Fibroblast of the conjunctiva (primary cell): ENCODE results near the gene POU2F1.

Source experiments
- DNase-seq: peaks from one replicate; pipeline ENCODE4 v3.0.0-alpha.2; 2010; ENCODE audit warnings: low read depth

The POU2F1 gene

DNA sequence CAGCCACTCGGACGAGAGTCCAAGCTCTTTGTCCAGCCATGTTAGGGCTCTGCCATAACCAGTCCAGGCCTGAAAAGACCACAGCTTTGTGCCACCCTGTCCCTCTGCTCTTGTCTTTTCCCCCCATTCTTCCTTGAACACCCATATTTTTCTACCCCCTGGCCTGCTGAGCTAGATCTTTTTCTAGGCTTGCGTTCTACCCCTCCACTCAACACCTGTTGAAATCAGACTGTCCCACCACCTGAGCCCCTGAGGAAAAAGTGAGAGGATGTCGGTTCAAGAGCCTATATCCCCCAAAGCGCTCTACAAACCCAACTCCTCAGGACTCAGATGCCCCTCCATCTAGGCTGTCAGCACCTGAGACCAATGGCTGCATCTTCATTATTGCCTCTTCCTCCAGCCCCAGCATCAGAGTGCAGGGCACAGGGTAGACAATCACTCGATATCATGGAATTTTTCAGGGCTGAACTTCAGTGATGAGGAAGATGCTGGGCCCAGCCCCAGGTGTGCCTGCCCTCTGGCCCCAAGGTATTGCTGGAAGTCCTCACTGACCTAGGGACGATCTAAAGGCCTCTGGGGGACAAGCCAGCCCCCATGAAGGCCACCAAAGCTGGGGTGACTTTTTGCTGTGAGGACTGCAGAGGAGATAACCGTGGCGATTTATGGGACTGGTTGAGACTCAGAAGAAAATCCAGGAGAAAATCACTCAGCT, 222.3 kb downstream of the POU2F1 start:
- no peak for DNase-seq

DNA sequence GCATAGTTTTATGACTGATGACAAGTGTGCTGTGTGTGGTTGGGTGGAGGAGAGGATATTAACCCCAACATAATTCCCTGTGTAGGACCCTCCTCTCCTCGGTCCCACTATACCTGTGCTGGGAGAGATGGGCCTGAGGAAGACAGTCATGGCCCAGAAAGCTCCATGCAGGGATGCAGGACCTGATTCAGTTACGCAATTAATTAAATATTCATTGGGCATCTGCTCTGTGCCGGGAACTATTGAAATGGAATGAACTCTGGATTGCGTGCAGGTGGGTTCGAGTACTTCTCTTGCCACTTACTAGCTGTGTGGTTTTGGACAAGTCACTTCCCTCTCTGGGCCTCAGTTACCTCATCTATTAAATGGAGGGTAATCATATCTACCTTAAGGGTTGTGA, 223.1 kb downstream of the POU2F1 start:
- no peak for DNase-seq

DNA sequence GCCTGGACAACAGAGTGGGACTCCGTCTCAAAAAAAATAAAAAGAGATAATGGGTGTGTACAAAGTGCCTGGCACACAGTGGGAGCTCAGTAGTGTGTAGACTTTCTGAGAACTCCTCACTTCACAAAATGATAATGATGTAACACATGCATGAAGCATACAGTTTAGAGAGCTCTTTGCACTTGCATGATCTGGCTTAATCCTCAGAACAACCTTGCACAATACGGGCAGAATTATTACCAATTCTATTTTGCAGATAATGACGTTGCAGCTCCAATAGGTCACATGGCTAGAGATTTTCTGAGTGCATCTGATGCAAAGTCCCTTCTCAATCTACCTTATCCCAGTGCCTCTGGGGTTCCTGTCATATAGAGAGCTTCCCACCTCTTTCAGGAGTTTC, 226.3 kb downstream of the POU2F1 start:
- DNase-seq = no peak

DNA sequence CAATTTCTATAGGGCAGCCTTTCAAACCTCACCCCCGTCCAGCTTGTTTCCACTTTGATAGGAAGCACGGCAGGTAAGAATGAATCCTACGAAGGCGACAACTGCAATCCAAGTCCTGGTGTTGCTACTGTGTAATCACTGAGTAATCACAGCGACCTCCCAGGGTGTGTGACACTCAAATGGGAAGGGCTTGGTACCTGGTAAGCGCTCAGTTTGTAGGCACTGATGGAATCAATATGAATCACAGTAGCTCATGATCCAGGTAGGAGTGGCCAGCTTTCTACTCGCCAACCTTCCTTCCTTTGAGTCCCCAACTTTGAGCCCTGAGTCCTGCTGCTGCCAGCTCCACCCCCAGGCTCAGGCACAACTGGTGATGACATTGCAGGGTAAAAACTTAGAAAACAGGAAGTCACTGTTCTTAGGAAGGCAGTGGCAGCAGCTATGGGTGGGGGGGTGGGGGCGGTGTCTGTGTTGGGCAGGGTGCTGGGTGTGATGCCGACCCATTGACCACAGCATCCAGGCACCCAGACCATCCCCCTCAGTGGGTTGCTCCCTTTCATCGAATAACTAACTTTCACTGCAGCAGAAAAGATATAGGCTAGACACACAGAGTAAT, 226.9 kb downstream of the POU2F1 start:
- no peak for DNase-seq

DNA sequence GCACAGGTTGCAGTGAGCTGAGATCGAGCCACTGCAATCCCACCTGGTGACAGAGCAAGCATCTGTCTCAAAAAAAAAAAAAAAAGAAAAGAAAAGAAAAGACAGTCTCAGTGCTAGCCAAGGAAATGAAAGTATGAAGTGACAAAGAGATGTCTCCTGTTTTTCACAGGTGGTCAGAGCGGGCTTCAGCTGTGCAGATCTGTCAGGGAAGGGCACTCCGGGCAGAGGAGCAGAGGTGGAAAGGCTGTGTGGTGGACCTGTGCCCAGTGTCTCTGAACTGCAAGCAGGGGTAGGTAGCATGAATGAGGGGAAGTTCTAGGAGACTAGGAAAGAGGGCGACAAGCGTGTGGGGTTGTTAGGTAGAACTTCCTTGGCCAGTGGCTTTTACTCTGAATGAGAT, 230.2 kb downstream of the POU2F1 start:
- DNase-seq = no peak

DNA sequence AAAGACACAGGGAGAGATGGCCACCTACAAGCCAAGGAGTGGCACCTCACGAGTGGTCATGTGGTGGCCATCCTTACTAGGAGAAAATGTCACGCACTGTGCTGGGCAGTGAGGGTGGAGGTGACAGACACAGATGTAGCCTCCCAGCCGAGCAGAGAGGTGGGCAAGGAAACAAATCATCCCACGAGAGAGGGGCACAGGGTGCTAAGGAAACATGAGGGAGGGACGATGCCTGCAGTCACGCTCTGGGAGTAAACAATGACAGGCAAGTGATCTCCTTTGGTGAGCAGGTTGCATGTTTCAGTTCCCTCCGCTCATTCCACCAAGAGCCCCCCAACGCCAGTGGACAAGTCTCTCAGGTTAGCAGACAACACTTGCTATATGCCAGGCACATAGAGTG, 231.8 kb downstream of the POU2F1 start:
- DNase-seq = no peak

DNA sequence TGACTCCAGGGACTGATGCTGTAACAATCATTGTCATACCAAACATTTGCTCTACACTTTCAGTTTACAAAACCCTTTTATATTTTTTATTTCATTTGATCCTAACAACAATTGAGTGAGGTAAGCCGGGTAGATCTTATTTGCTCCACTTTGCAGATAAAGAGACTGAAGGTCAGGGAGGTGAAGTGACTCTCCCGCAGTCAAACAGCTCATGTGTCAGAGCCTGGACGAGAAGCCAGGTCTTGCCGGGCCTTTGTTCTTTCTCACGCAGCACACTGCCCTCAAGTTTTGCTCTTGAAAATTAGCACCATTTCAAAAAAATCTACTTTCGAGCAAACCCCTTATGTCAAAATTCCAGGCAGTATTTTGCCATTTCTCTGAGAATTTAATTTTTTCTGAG, 232.4 kb downstream of the POU2F1 start:
- DNase-seq = no peak

DNA sequence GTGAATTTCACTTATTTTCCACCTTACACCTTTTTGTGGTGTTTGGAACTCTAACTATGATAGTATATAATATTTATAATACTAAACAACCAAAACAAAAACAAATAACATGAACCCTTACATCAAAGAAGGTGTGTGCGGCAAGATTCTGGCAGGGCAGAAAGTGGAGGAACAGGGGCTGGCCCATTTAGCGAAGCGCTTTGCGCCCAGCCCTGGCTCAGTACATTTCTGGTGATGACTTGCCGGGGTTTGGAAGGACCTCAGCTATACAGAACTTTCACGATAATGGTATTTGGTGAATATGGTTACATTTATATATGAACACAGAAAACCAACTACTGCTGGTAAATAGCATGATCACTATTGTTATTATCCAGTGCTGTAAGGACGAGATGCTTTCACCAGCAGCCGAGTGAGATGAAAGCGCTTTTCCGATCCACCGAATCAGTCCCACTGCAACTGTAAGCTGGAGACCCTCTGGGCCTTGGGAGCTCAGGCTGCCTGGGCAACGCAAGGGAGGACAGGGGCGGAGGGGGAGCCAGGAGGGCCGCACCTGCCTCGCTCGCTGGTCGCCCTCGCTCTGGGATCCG, 233.7 kb downstream of the POU2F1 start:
- DNase-seq = no peak

DNA sequence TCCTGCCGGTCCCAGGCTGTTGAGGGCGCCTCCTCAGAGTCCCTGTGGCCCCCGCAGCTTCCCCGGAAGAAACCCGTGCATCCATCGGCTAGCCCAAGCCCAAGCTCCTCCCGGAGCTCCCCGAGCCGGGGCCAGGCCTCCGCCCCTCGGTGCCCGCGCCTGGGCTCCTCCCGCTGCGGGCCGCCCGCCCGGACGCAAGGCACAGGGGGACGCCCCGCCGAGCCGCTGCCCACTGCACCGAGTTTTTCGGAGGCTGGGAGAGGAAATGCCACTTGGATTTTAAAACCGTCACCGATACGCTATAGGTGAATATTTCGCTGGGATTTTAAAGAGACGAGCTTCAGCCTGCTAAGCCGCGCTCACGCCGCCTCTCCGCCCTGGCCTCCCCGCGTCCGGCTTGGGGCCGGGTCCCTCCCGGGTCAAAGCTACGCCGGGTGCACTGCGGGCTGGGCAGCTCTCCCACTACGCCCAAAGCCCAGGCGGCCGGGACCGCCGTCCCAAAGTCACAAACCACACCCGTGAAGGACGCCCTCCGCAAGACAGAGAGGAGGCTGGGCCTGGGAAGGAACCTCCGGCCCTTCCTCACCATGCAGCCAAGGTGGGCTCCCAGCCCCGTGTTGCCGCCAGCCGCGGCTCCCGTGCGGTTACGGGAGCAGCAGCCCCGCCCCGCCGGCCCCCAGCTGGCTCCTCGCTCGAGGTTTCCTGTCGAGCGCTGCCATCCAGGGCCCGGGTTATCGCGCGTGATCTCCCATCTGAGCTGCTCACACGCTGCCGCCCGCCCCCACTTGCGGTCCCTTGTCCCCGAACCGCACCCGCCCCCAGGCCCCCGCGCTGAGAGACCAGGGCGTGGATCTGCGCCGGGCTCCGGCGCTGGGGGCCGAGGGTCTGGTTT, 234.5 kb downstream of the POU2F1 start:
- no peak for DNase-seq

DNA sequence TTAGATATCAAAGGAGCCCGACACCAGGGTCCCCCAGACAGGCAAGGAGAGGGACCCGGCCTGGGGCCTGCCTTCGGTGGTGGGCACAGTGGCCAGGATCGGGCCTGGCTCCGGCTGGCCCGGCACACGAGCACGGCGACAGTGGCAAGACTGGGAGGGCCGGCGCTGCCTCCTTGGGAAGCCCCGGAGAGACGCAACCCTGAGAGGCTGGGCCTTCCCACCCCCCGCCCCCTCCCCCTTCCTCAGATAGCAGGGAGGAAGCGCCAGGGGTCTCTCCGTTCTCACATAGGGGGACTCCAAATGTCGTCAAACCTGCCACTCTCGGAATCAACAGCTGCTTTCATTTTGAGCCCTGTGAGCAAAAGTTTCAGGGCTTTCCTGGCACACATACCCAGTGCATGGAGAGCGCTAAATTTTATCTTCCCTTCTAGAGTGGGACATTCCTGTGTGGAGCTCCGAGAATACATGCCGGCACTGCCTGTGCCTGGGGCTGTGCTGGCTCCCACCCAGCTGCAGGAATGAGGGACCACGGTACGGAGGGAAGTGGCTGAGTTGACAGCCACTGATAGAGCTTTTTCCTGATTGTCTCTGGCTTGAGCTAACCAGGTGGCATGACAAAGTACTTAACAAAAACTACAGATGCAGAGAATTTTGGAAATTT, 235.2 kb downstream of the POU2F1 start:
- no peak for DNase-seq

DNA sequence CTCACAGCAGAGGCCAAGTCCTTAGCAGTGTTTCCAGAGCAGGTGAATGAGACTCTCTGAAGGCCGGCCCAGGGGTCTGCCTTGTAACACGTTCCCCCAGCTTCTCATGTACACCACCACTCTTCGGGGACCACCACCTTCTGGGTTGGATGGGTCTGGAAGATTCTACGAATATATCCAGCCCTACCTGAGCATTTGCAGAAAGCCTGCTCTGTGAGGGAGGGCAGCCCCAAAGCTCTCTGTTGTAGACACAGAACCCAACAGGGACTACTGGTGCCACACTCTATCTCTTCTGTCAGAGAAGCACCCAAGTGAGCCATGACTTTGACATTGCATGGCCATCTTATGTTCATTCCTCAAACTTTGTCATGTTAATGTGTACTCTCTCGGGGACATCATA, 235.8 kb downstream of the POU2F1 start:
- no peak for DNase-seq

DNA sequence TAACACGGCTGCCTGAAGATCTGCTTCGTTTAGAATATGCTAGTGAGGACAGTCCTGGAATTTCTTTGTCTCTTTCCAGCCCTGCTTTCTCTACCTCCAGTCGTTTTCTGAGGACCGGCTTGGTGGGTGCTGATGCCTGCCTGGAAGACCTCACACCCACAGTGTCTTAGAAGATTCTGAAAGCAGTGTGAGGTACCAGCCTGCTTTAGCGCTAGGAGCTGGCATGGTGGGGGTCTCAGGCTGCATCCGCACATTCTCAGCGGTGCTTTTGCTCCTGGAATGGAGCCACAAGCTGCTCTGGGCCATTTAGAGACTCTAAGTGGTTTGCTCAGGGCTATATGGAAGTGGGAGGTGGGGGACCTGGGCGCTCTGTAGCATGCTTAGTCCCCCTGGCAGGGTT, 236.2 kb downstream of the POU2F1 start:
- no peak for DNase-seq

DNA sequence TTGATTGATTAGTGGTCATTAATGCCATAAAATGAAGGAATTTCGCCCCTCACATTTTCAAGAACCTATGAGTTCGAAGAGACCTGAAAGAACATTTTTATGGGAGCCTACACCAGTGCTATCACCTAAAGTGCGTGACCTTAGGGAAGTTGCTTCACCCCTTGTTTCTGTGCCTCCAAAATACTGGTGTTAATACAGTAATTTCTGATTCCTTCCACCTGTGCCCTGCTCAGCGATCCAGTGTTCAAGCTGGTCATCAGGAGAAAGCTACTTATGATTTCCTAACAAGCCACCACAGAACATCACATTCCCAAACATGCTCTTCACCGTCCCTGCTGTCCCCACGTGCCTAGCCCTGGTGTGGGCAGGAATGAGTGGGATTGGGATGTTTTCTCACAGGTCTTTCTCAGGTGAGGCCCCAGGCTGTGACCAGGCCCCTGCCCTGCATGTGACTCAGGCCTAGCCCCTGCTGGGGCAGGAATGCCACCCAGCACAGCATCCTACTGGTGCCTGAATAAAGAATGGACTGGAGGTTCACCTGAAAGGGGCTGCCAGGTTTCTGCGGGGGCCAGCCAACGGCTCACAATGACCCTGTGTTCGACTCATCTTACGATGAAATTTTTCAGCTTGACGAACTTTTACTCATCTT, 237.4 kb downstream of the POU2F1 start:
- DNase-seq = no peak

DNA sequence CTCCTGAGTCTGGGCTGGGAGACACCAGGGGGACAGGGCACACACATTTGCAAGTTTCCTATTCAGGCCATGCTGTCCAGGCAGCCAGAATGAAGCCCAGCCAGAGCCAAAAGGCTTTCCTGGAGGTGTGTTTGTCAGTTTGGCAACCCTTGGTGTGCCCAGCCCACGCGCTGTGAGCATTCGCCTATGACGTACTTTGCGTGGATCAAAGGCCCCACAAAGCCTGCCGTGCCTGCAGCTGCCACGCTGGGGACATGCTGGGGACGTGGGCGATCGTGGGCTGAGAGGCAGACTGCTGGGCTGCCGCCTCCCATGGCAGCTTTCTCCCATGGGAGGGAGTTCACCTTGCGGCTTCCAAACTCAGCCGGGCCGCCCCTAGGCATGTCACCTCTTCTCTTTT, 240.2 kb downstream of the POU2F1 start:
- no peak for DNase-seq

DNA sequence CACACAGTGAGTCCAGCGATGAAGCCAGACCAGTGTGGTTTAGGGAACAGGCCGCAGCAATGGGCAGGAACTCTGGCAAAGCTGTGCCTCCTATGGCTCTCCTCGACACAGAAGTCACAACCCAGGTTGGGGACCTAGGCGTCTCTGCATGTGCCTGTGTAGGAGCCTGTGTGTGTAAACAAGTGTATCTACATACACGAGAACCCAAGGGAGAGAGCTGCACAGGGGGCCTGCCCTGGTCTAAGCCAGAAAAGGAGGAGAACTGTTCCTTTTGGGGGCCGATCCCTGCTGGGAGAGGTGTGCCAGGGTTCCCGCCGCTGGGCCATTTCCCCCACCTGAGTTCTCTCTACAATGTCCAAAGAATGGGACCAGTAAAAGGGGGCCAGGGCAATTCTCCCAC, 241.7 kb downstream of the POU2F1 start:
- DNase-seq = no peak

DNA sequence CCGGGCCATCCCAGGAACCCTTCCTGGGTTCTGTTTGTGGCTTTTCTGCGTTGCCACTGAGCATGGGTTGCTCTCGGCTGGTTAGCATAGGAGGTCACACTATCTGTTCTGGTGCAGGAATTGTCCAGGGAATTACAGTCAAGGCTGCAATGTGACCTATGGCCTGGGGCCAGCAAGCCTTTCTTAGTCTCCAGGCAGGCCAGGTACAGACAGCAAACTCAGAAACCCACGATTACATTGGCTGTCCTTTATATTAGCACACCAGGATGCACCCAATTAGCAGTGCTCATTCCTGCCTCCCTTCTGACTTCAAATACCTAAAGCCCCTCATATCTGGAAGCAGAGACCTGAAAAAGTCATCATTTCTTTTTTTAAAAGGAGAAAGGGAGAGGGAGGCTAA, 242.4 kb downstream of the POU2F1 start:
- no peak for DNase-seq

DNA sequence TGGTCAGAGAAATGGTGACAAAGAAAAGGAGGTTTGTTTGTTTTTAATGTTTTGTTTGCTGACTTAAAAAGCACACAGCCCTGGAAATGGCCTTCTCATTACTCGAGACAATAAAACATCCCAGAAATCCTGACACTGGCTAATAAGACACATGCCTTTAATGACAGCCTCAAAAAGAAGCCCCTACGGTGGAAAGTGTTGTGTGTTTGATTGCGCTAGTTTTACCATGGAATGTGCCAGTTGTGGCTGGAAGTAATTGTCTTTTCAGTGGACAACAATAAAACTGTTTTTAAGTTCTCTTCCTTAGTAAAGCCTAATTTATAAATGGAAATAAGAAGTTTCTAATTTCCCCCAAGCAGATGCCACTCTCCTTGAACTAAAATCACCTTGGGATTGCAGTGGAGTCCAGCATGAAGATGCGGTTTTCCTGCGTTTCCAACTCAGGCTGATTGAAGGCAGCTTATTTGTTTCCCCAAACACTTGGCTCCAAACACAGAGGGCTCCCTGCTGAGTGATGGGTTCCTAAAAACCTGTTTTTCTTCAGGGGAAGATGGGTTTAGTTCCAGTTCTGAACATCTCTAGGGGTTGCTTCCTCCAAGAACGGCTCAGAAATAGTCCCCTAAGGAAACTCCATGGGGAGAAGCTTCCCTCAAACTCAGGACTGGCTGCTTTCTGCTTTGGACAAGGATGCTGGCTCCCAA, 243.3 kb downstream of the POU2F1 start:
- DNase-seq = no peak

DNA sequence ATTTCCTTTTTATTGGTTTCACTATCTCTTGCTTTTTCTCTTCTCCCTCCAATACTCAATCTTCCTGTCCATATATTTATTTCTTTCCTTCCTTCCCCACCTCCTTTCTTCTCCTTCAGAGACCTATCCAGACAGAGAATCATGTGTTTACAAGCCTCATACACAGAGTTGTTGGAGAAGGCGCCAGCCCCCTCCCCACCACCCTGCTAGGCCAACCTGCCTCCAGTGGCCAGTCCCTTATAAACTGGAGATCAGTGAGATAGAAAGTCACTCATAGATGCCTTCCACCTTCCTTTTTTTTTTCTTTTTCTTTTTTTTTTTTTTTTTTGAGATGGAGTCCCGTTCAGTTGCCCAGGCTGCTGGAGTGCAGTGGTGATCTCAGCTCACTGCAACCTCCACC, 244.3 kb downstream of the POU2F1 start:
- DNase-seq = no peak

DNA sequence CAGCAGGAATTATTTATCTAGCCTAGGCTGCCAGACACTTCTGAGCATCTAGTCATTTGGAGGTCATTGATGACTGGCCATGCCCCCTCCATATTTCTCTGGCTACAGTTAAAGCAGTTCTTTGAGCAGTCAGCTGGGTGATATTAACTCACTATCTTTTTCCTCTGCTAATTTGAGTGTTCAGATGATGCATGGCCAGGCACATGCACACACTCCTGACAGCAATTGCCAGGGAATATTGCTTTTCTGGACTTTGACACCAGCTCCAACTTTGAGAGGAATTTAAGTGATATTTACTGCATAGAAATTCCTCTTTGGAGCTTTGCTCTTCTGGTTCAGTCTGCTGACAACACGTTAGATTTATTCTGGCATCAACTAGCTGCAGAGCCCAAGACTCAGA, 245.1 kb downstream of the POU2F1 start:
- DNase-seq = no peak

DNA sequence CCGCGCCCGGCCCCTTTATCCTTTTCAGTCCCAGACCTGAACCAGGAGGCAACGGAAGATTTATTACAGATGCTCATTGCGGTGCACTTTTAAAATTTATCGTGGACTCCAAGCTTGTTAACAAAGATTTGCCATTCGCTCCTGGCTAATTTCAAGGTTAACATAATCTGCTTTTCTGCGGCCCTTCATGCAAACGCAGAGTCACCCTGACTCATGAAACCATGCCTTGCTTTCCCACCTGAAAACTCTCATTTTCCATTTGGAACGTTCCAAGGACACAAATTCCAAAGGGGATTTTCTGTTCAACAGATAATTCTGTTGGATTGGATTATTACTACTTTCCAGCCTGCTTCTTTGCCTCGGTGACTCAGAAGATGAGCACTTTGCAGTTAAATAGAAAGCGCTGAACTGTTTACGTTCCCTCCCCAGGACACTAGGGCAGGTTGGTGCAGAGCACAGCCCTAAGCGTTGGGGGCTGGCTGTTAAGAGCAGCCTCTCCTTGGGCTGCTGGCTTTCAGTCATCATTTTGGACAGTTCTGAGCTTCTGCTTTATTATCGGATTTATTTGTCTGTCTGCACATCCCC, 246.5 kb downstream of the POU2F1 start:
- no peak for DNase-seq

DNA sequence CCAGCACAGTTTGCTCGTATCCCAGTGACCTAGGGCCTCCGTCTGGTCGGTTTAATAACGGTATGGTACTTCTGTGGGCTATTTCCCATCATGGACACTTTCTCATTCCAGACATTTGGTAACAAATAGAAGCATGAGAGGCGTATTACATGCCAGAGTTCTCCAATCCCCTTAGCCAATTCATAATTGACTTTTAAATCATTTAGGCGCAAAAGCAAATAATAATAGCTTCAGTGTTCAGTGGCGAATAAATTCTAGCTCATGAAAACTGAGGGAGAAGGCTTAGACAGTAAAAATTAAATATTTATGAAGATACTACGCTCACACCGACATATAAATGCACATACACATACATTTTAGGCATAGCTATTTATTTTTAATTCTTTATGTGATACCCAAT, 247.1 kb downstream of the POU2F1 start:
- no peak for DNase-seq
